Body of pancreas (tissue), 4 donors: ENCODE results near the gene GABRR1. TPM values are rescaled to one million over a fixed set of nuclear protein-coding genes. Genes with fewer than 3 reads are reported as not detected.

ENCODE experiments used
- ATAC-seq: fragments of 150-250 bp; one replicate; pipeline ENCODE4 v1.9.1; 2016
- DNase-seq, 4 donors: peaks; one replicate each; pipeline ENCODE4 v3.0.0-alpha.2; 2019
- H3K27ac ChIP-seq, 4 donors: fragments of 200-600 bp; sonication (generic); 1 replicate in 3 of 4; 2 replicates in 1 of 4; pipeline versions ENCODE4 v1.5.1 to v1.6.1; 2016 to 2019; ENCODE audit warnings: mild to moderate bottlenecking in 1 of 4, mixed read lengths in 1 of 4, moderate library complexity in 1 of 4
- H3K27me3 ChIP-seq, 2 donors: fragments of 200-600 bp; sonication (generic); one replicate each; pipeline ENCODE4 v1.6.0; 2016; ENCODE audit warnings: mild to moderate bottlenecking in 1 of 2
- H3K36me3 ChIP-seq, 2 donors: fragments of 200-600 bp; sonication (generic); replicated peaks in 1 of 2; 2 replicates each; pipeline ENCODE4 v1.5.1; 2016; ENCODE audit warnings: low read depth in 2 of 2; ENCODE audit not compliant: insufficient read depth in 1 of 2
- H3K4me1 ChIP-seq: fragments of 200-600 bp; sonication (generic); one replicate; pipeline ENCODE4 v1.6.0; 2016
- H3K4me3 ChIP-seq, 2 donors: fragments of 200-600 bp; sonication (generic); 1 replicate in 1 of 2; 2 replicates in 1 of 2; pipeline ENCODE4 v1.5.1; 2016 to 2019
- H3K9me3 ChIP-seq, 3 donors: fragments of 200-600 bp; sonication (generic); 1 replicate in 2 of 3; 2 replicates in 1 of 3; pipeline ENCODE4 v1.5.1; 2016
- POLR2A ChIP-seq, 3 donors: fragments of 450-650 bp; IDR thresholded peaks; one replicate each; pipeline ENCODE4 v1.6.1; 2016; ENCODE audit warnings: antibody characterized with exemption in 3 of 3, mild to moderate bottlenecking in 2 of 3
- WGBS, 2 donors: methylation state at CpG; one replicate each; pipeline ENCODE4 v1.1.5; 2017; 5-methylcytosine and 5-hydroxymethylcytosine counted together
- intact Hi-C: fragments of 100-400 bp; cut with DNase I; formaldehyde crosslinking; loops from one replicate; pipeline ENCODE4 v1.15.1; 2023
- total RNA-seq, 2 donors: library from RNA; depleted of rRNA; stranded (reverse); fragments of >200 nt; gene quantifications; one replicate each; pipeline ENCODE4 v1.1.0, GENCODE V29; 2016
- TF ChIP-seq, protein P1 (sequence below), 7 experiments: fragments of 450-650 bp in 4 of 7; fragments of 200-600 bp in 3 of 7; sonication (generic) in 3 of 7; IDR thresholded peaks; one replicate each; pipeline ENCODE4 v1.5.1; 2016 to 2019; ENCODE audit warnings: antibody characterized with exemption in 7 of 7

Gene GABRR1
- total RNA-seq, 2 donors from 2014 or later = not detected

DNA sequence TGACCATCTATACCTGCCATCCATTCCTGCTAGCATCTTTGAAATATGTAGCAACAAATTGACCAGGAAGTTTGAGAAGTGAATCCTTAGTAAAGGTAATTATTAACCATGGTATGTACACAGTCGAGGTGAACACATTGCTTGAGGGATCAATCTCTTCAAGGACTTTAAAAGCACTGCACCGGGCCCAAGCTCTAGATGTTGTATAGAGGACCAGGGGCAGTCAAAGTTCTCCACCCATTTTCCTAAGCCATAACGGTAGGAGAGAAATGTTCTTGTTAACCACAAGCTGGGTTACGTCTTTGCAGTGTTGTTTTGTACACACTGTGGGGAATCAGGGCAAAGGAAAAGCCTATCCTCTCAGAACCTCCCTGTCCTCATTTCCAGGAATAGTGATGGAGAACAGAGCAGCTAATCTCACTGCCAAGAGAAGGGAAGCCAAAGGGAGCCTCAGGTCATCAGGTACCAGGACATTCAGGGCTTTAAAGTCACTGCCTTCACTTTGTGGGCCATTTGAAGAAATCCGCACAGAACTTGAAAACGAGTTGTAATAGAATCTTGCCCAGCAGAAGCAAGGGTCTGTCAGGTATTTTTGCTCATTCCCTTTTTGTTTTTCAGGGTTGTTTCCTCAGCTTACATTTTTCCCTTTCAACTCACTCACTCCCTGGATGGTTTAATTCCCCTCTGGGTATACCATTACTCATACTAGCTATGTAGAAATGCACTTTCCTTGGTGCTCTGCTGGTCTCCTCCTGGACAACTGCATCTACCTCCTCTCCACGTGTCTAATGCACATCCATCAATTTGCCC is 76.6 kb downstream of the GABRR1 start:
- H3K27ac ChIP-seq = peak overlapping the region in 3 of 4 donors; percentile 15 to 48 (median 21)
- 48 to 49% methylated on average over 7 of the region's 7 CpGs for WGBS, 2 donors
- no peaks in the 10 kb centered on the region for H3K9me3 ChIP-seq
- H3K27me3 ChIP-seq = no peaks in the 10 kb centered on the region
- H3K36me3 ChIP-seq = no peaks in the 10 kb centered on the region
- no peak overlapping the region for H3K4me3 ChIP-seq
- peak; percentile 94 for ATAC-seq
- H3K4me1 ChIP-seq = peaks cover 18% of the 10 kb centered on the region
- intact Hi-C loops = no loop called here
- peak in 3 of 4 donors; percentile 47 to 64 (median 51) for DNase-seq
- TF ChIP-seq POLR2A (IDR thresholded peaks at IDR 0.05) = no peak
- TF ChIP-seq, protein P1, sequence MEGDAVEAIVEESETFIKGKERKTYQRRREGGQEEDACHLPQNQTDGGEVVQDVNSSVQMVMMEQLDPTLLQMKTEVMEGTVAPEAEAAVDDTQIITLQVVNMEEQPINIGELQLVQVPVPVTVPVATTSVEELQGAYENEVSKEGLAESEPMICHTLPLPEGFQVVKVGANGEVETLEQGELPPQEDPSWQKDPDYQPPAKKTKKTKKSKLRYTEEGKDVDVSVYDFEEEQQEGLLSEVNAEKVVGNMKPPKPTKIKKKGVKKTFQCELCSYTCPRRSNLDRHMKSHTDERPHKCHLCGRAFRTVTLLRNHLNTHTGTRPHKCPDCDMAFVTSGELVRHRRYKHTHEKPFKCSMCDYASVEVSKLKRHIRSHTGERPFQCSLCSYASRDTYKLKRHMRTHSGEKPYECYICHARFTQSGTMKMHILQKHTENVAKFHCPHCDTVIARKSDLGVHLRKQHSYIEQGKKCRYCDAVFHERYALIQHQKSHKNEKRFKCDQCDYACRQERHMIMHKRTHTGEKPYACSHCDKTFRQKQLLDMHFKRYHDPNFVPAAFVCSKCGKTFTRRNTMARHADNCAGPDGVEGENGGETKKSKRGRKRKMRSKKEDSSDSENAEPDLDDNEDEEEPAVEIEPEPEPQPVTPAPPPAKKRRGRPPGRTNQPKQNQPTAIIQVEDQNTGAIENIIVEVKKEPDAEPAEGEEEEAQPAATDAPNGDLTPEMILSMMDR (IDR thresholded peaks at IDR 0.05) = no peak

DNA sequence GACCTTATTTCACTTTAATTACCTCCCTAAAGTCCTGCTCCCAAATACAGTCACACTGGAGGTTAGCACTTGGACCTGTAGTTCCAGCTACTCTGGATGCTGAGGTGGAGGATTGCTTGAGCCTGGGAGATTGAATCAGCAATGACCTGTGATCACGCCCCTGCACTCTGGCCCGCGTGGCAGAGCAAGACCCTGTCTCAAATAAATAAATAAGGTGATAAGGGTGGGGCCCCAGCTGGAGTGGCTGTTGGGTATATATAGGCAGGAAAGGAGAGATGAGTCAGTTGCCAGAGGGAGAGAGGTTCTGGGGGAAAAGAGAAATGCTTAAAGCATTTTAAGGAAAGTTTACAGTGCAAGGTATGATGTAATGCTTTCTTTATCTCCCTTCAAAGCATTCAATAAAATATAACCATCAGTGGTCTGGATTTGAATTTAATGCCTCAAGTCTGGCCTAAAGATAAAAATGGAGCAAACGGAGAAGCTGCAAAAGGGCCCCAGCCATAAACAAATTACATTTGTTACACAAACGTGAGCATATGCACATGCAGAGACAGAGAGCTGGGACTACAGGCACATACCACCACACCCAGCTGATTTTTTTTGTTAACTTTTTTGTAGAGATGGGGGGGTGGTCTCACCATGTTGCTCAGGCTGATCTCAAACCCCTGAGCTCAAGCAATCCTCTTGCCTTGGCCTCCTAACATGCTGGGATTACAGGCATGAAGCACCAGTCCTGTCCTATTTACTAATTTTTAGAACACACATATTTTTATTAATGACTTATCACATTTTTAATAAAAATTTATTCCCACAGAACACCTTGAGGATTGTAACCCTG is 77.4 kb downstream of the GABRR1 start:
- no peak for TF ChIP-seq POLR2A (IDR thresholded peaks at IDR 0.05)
- TF ChIP-seq, protein P1 (IDR thresholded peaks at IDR 0.05) = no peak
- Histone ChIP-seq H3K36me3 (no peaks in the 10 kb centered on the region), H3K4me1 (peaks cover 18% of the 10 kb centered on the region), H3K27me3 (no peaks in the 10 kb centered on the region), H3K27ac (peak overlapping the region in 2 of 4 donors; percentile 21 to 48), H3K9me3 (no peaks in the 10 kb centered on the region), H3K4me3 (no peak overlapping the region)
- intact Hi-C loops = no loop called here
- ATAC-seq = no peak
- 58 to 61% methylated on average over 5 of the region's 5 CpGs for WGBS, 2 donors
- no peak for DNase-seq

DNA sequence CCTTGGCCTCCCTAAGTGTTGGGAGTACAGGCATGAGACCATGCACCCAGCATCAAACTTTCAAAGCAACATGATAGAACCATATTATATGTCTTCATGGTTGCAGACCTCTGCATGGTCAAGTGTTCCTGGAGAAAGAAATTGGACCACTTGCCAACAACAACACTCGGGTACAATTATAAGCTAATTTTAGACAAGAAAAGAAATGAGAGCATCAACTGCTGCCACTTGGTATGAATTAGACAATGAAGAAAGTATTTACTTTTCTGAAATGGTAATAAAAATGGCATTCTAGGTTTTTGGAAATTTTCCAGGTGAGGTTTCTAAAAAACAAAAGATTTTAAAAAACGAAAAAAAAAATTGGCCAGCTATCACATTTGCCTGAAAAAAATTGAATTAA is 79.0 kb downstream of the GABRR1 start:
- no peaks in the 10 kb centered on the region for H3K9me3 ChIP-seq
- H3K4me1 ChIP-seq = peaks cover 18% of the 10 kb centered on the region
- TF ChIP-seq POLR2A (IDR thresholded peaks at IDR 0.05) = no peak
- TF ChIP-seq, protein P1 (IDR thresholded peaks at IDR 0.05) = no peak
- H3K27ac ChIP-seq = no peak overlapping the region
- H3K27me3 ChIP-seq = no peaks in the 10 kb centered on the region
- no peak for DNase-seq
- no peaks in the 10 kb centered on the region for H3K36me3 ChIP-seq
- no peak for ATAC-seq
- intact Hi-C loops = no loop called here
- H3K4me3 ChIP-seq = no peak overlapping the region
- 67% methylated on average over 2 of the region's 2 CpGs for WGBS, 2 donors

DNA sequence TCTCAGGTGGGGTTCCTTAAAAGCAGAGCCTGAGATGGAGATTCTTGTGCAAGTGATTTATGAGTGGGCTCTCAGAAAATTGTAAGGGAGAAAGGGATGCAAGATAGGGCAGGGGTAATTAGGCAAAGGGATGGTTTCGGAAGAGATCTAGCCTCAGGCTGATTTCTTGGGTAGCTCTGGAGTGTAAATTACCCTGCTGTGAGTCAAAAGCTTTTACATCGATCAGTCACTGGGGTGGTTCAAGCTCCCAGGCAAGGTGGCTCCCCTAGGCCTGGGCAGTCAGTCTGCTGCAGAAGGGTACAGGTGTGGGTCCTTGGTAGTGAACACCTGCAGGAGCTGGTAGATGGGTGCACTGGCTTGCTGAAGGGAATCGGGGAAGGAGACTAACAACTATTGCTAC is 82.4 kb downstream of the GABRR1 start:
- no peaks in the 10 kb centered on the region for H3K36me3 ChIP-seq
- H3K27me3 ChIP-seq = no peaks in the 10 kb centered on the region
- H3K4me1 ChIP-seq = peaks cover 6% of the 10 kb centered on the region
- 92% methylated on average over 3 of the region's 3 CpGs for WGBS, 2 donors
- TF ChIP-seq, protein P1 (IDR thresholded peaks at IDR 0.05) = no peak
- no peak for TF ChIP-seq POLR2A (IDR thresholded peaks at IDR 0.05)
- no peak overlapping the region for H3K4me3 ChIP-seq
- no peaks in the 10 kb centered on the region for H3K9me3 ChIP-seq
- intact Hi-C loops = no loop called here
- no peak overlapping the region for H3K27ac ChIP-seq
- ATAC-seq = no peak
- no peak for DNase-seq
